H9 (cell line): Measurements from ENCODE around the gene UBE2L5. TPM values are rescaled to one million over a fixed set of nuclear protein-coding genes. Genes with fewer than 3 reads are reported as not detected.
"Not testable (repeated sequence)": the region's sequence is repeated elsewhere in the genome, so short reads cannot be mapped to it uniquely, and the experiment has no call there.

Source experiments
- DNase-seq: peaks from one replicate; pipeline ENCODE4 v3.0.0-alpha.2; 2017
- H2AFZ ChIP-seq: one replicate; pipeline ENCODE4 v1.6.1; 2013; ENCODE audit warnings: mild to moderate bottlenecking, low read length, control low read depth, moderate library complexity
- H2AK5ac ChIP-seq: 2 replicates; pipeline ENCODE4 v1.6.1; 2013; ENCODE audit warnings: low read length, control low read depth, mixed read lengths; ENCODE audit not compliant: insufficient read length
- H2BK120ac ChIP-seq: one replicate; pipeline ENCODE4 v1.6.1; 2013; ENCODE audit warnings: low read depth, mild to moderate bottlenecking, low read length, control low read depth, inconsistent platforms; ENCODE audit not compliant: poor library complexity, severe bottlenecking
- H2BK12ac ChIP-seq: 2 replicates; pipeline ENCODE4 v1.6.1; 2013; ENCODE audit warnings: low read length, control low read depth, mixed read lengths, low read depth; ENCODE audit not compliant: insufficient read length
- H2BK15ac ChIP-seq: 2 replicates; pipeline ENCODE4 v1.6.1; 2013; ENCODE audit warnings: low read depth, low read length, control low read depth
- H2BK20ac ChIP-seq: one replicate; pipeline ENCODE4 v1.6.1; 2013; ENCODE audit warnings: low read depth, mild to moderate bottlenecking, low read length, control low read depth, inconsistent platforms; ENCODE audit not compliant: poor library complexity, severe bottlenecking
- H2BK5ac ChIP-seq: 2 replicates; pipeline ENCODE4 v1.6.1; 2013; ENCODE audit warnings: low read length, control low read depth, mixed read lengths; ENCODE audit not compliant: insufficient read length
- H3K14ac ChIP-seq: 2 replicates; pipeline ENCODE4 v1.6.1; 2013; ENCODE audit warnings: low read length, control low read depth; ENCODE audit not compliant: insufficient read depth
- H3K18ac ChIP-seq: 2 replicates; pipeline ENCODE4 v1.6.1; 2013; ENCODE audit warnings: low read depth, mild to moderate bottlenecking, mixed read lengths, low read length, control low read depth; ENCODE audit not compliant: insufficient read length
- H3K23ac ChIP-seq: 2 replicates; pipeline ENCODE4 v1.6.1; 2013; ENCODE audit warnings: low read length, control low read depth, mixed read lengths, low read depth; ENCODE audit not compliant: insufficient read length
- H3K23me2 ChIP-seq: 2 replicates; pipeline ENCODE4 v1.6.1; 2013; ENCODE audit warnings: low read depth, mild to moderate bottlenecking, mixed read lengths, low read length, control low read depth; ENCODE audit not compliant: insufficient read length, poor library complexity, severe bottlenecking
- H3K27ac ChIP-seq: 2 replicates; pipeline ENCODE4 v1.5.1; 2013; ENCODE audit warnings: low read length, control low read depth, mixed read lengths, low read depth; ENCODE audit not compliant: insufficient read length
- H3K27me3 ChIP-seq: 2 replicates; pipeline ENCODE4 v1.6.1; 2013; ENCODE audit warnings: low read length, control low read depth, inconsistent platforms; ENCODE audit not compliant: insufficient read depth
- H3K4ac ChIP-seq: 2 replicates; pipeline ENCODE4 v1.6.1; 2013; ENCODE audit warnings: low read depth, mild to moderate bottlenecking, control low read depth, inconsistent platforms, low read length, moderate library complexity
- H3K4me1 ChIP-seq: 2 replicates; pipeline ENCODE4 v1.6.1; 2013; ENCODE audit warnings: low read length, control low read depth, inconsistent platforms; ENCODE audit not compliant: insufficient read depth
- H3K4me2 ChIP-seq: 2 replicates; pipeline ENCODE4 v1.6.1; 2013; ENCODE audit warnings: low read length, control low read depth, mixed read lengths; ENCODE audit not compliant: insufficient read length, insufficient read depth
- H3K56ac ChIP-seq: 2 replicates; pipeline ENCODE4 v1.6.1; 2013; ENCODE audit warnings: low read depth, mild to moderate bottlenecking, mixed read lengths, low read length, control low read depth; ENCODE audit not compliant: insufficient read length
- H3K79me1 ChIP-seq: 2 replicates; pipeline ENCODE4 v1.6.1; 2013; ENCODE audit warnings: low read depth, mild to moderate bottlenecking, moderate library complexity, low read length, control low read depth, inconsistent platforms; ENCODE audit not compliant: insufficient read depth, poor library complexity, severe bottlenecking
- H3K79me2 ChIP-seq: 2 replicates; pipeline ENCODE4 v1.6.1; 2013; ENCODE audit warnings: low read length, control low read depth, inconsistent platforms; ENCODE audit not compliant: insufficient read depth
- H3K9ac ChIP-seq: 2 replicates; pipeline ENCODE4 v1.6.1; 2013; ENCODE audit warnings: low read length, control low read depth, mixed read lengths; ENCODE audit not compliant: insufficient read length; ENCODE audit errors: extremely low read depth
- H3K9me3 ChIP-seq: one replicate; pipeline ENCODE4 v1.6.1; 2013; ENCODE audit warnings: low read depth, low read length, inconsistent platforms; ENCODE audit not compliant: control insufficient read depth
- H3T11ph ChIP-seq: one replicate; pipeline ENCODE4 v1.6.1; 2013; ENCODE audit warnings: mild to moderate bottlenecking, low read length, control low read depth, inconsistent platforms
- H4K20me1 ChIP-seq: one replicate; pipeline ENCODE4 v1.6.1; 2013; ENCODE audit not compliant: control insufficient read depth, insufficient read length, insufficient read depth
- H4K5ac ChIP-seq: 2 replicates; pipeline ENCODE4 v1.6.1; 2013; ENCODE audit warnings: low read depth, mild to moderate bottlenecking, mixed read lengths, low read length, control low read depth; ENCODE audit not compliant: insufficient read length
- H4K8ac ChIP-seq: replicated peaks from 2 replicates; pipeline ENCODE4 v1.6.1; 2013; ENCODE audit warnings: low read length, control low read depth, mixed read lengths, low read depth; ENCODE audit not compliant: insufficient read length
- H4K91ac ChIP-seq: 2 replicates; pipeline ENCODE4 v1.6.1; 2013; ENCODE audit warnings: low read depth, mild to moderate bottlenecking, moderate library complexity, mixed read lengths, low read length, control low read depth; ENCODE audit not compliant: insufficient read length
- H3K27ac Mint-ChIP-seq, 3 experiments: 2 replicates in 2 of 3; 3 replicates in 1 of 3; pipeline ENCODE4 v1.8.0; 2020 to 2021; ENCODE audit warnings: mixed read lengths in 3 of 3, mild to moderate bottlenecking in 1 of 3, moderate library complexity in 1 of 3
- H3K27me3 Mint-ChIP-seq: 2 replicates; pipeline ENCODE4 v1.8.0; 2021; ENCODE audit warnings: low read depth, mild to moderate bottlenecking, moderate library complexity, mixed read lengths
- H3K36me3 Mint-ChIP-seq, 3 experiments: 2 replicates in 2 of 3; 3 replicates in 1 of 3; pipeline ENCODE4 v1.8.0; 2020 to 2021; ENCODE audit warnings: low read depth in 3 of 3, mixed read lengths in 3 of 3; ENCODE audit not compliant: insufficient read depth in 1 of 3
- H3K4me1 Mint-ChIP-seq, 2 experiments: 2 replicates each; pipeline ENCODE4 v1.8.0; 2020; ENCODE audit warnings: mixed read lengths in 2 of 2
- H3K4me3 Mint-ChIP-seq, 2 experiments: 2 replicates in 1 of 2; 3 replicates in 1 of 2; pipeline ENCODE4 v1.8.0; 2020 to 2021; ENCODE audit warnings: mild to moderate bottlenecking in 2 of 2, mixed read lengths in 2 of 2, moderate library complexity in 1 of 2
- H3K9me3 Mint-ChIP-seq, 2 experiments: 2 replicates in 1 of 2; 3 replicates in 1 of 2; pipeline ENCODE4 v1.8.0; 2020; ENCODE audit warnings: mild to moderate bottlenecking in 2 of 2, mixed read lengths in 2 of 2, moderate library complexity in 1 of 2
- WGBS: extraction: QIAGEN DNeasy Blood & Tissue Kit; methylation state at CpG from one replicate; pipeline ENCODE4 v1.1.7; 2013; ENCODE audit warnings: missing lambda C conversion rate, low lambda C conversion rate, mixed read lengths; ENCODE audit not compliant: insufficient read length; ENCODE audit errors: extremely low coverage; 5-methylcytosine and 5-hydroxymethylcytosine counted together
- total RNA-seq: library from RNA; stranded (reverse); gene quantifications from 2 replicates; pipeline ENCODE4 v1.2.1, GENCODE V29; 2021
- TF ChIP-seq, protein P1 (sequence below): fragments of 200-600 bp; sonication (generic); conservative IDR thresholded peaks from 3 replicates; pipeline ENCODE4 v1.8.0; 2021; ENCODE audit warnings: antibody characterized with exemption, mild to moderate bottlenecking

UBE2L5 gene
- total RNA-seq, 1 experiment from 2014 or later = 0.20 TPM

DNA sequence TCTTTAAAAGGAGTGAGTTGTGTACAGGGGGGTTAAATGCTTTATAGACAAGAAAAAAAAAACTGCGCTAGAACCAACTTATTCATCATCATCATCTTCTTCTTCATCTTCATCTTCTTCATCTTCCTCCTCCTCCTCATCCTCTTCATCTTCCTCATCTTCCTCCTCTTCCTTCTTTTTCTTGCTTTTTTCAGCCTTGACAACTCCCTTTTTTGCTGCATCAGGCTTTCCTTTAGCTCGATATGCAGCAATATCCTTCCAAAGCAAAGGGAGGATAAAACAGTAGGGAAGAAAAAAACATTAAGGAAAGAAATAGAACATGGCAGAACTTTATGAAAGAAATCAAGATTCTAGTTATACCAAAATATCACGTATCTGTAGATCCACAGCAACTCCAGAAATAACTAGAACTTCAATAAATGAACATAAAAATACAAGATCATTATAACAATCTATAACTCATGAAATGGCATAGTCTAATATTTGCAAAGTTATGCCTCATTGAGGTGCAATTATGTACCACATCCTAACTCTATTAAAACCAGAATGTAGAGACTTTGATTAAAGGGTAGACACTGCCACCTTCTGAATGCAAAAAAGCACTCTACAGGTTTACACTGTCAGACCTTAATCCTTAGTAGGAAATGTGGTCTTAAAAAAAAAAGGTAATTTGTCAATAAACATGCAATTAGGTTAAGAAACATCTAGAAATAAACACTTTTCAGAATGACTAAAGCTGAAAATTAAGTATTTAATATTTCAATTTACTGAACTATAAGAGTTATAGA, 39.2 kb downstream of the UBE2L5 start:
- Mint-ChIP-seq H3K4me1 (peaks cover 3 to 15% of the 10 kb centered on the region in 2 experiments), H3K36me3 (peaks cover 24 to 48% (median 30%) of the 10 kb centered on the region in 3 experiments), H3K27ac (peak overlapping the region in 1 of 3 experiments; percentile 96; a peak in 2 of 7 replicates)
- not testable (repeated sequence) for H3K23me2 ChIP-seq, H3K4me1 ChIP-seq, H3K79me1 ChIP-seq, H3K4me2 ChIP-seq, H4K5ac ChIP-seq, H3K23ac ChIP-seq, H3K9me3 Mint-ChIP-seq, H4K91ac ChIP-seq, H3K27me3 Mint-ChIP-seq, H4K20me1 ChIP-seq, H3K56ac ChIP-seq, H3K27me3 ChIP-seq, H2BK20ac ChIP-seq, H2AK5ac ChIP-seq, H2AFZ ChIP-seq, H3K14ac ChIP-seq, H3K9ac ChIP-seq, H2BK15ac ChIP-seq, H4K8ac ChIP-seq, DNase-seq, H2BK120ac ChIP-seq, H3T11ph ChIP-seq, H3K4me3 Mint-ChIP-seq, H3K27ac ChIP-seq, H3K9me3 ChIP-seq, H2BK12ac ChIP-seq, H3K18ac ChIP-seq, H3K4ac ChIP-seq, H2BK5ac ChIP-seq, H3K79me2 ChIP-seq
- no CpG with 5 or more reads among the region's 3 CpGs for WGBS
- TF ChIP-seq, protein P1, sequence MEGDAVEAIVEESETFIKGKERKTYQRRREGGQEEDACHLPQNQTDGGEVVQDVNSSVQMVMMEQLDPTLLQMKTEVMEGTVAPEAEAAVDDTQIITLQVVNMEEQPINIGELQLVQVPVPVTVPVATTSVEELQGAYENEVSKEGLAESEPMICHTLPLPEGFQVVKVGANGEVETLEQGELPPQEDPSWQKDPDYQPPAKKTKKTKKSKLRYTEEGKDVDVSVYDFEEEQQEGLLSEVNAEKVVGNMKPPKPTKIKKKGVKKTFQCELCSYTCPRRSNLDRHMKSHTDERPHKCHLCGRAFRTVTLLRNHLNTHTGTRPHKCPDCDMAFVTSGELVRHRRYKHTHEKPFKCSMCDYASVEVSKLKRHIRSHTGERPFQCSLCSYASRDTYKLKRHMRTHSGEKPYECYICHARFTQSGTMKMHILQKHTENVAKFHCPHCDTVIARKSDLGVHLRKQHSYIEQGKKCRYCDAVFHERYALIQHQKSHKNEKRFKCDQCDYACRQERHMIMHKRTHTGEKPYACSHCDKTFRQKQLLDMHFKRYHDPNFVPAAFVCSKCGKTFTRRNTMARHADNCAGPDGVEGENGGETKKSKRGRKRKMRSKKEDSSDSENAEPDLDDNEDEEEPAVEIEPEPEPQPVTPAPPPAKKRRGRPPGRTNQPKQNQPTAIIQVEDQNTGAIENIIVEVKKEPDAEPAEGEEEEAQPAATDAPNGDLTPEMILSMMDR = peak; percentile 21; the same call in 1 of the 3 replicates
